HepG2 (cell line): ENCODE measurements around the gene DCTN2. TPM values are rescaled to one million over a fixed set of nuclear protein-coding genes. Genes with fewer than 3 reads are reported as not detected.

Experiments
- DMAP1 ChIP-seq: IDR thresholded peaks from 2 replicates; pipeline ENCODE4 v1.6.1; 2016
- FOXK1 ChIP-seq: sonication (generic); formaldehyde crosslinking; IDR thresholded peaks from 2 replicates; pipeline ENCODE4 v1.4.0; 2020; ENCODE audit warnings: low read depth, missing genetic modification reagents, borderline replicate concordance
- HDAC1 ChIP-seq: sonication (generic); formaldehyde crosslinking; IDR thresholded peaks from 2 replicates; pipeline ENCODE4 v1.5.1; 2020; ENCODE audit warnings: mild to moderate bottlenecking, missing genetic modification reagents
- HMGXB4 ChIP-seq, 2 experiments: sonication (generic) in 1 of 2; formaldehyde crosslinking in 1 of 2; IDR thresholded peaks; 2 replicates each; pipeline versions ENCODE4 v1.4.0 to v1.6.1; 2018 to 2020; ENCODE audit warnings: missing genetic modification reagents in 2 of 2, borderline replicate concordance in 1 of 2, low read depth in 1 of 2, mild to moderate bottlenecking in 1 of 2, missing biosample characterization in 1 of 2
- HOXA5 ChIP-seq: sonication (generic); formaldehyde crosslinking; IDR thresholded peaks from 2 replicates; pipeline ENCODE4 v1.4.0; 2020; ENCODE audit warnings: missing genetic modification reagents
- KAT2B ChIP-seq: fragments of 150-350 bp; IDR thresholded peaks from 2 replicates; pipeline ENCODE4 v1.6.1; 2014; ENCODE audit warnings: low read depth, low read length, borderline replicate concordance
- MIER3 ChIP-seq: IDR thresholded peaks from 2 replicates; pipeline ENCODE4 v1.6.1; 2016; ENCODE audit warnings: missing compliant biosample characterization, borderline replicate concordance
- RCOR2 ChIP-seq: IDR thresholded peaks from 2 replicates; pipeline ENCODE4 v1.6.1; 2016; ENCODE audit warnings: missing biosample characterization, missing genetic modification reagents
- RFX5 ChIP-seq: IDR thresholded peaks from 2 replicates; pipeline ENCODE4 v1.6.1; 2011; ENCODE audit warnings: low read depth, low read length, improper control_type of control experiment
- SATB2 ChIP-seq: sonication (generic); formaldehyde crosslinking; IDR thresholded peaks from 2 replicates; pipeline ENCODE4 v1.5.0; 2020; ENCODE audit warnings: missing genetic modification reagents
- THRA ChIP-seq: sonication (generic); formaldehyde crosslinking; IDR thresholded peaks from 2 replicates; pipeline ENCODE4 v1.4.0; 2020; ENCODE audit warnings: missing genetic modification reagents, borderline replicate concordance
- ZBTB7A ChIP-seq: sonication (generic); formaldehyde crosslinking; IDR thresholded peaks from 2 replicates; pipeline ENCODE4 v1.8.0; 2022; ENCODE audit warnings: mild to moderate bottlenecking, missing genetic modification reagents
- ZNF33A ChIP-seq: sonication (generic); formaldehyde crosslinking; IDR thresholded peaks from 2 replicates; pipeline ENCODE4 v1.5.1; 2020; ENCODE audit warnings: missing genetic modification reagents, mild to moderate bottlenecking, moderate library complexity, borderline replicate concordance
- ZNF703 ChIP-seq: sonication (generic); formaldehyde crosslinking; IDR thresholded peaks from 2 replicates; pipeline ENCODE4 v1.5.1; 2020; ENCODE audit warnings: missing genetic modification reagents, mild to moderate bottlenecking, moderate library complexity, borderline replicate concordance
- ZNF766 ChIP-seq: sonication (generic); formaldehyde crosslinking; IDR thresholded peaks from 2 replicates; pipeline ENCODE4 v1.5.0; 2020; ENCODE audit warnings: missing genetic modification reagents, borderline replicate concordance
- ZNF773 ChIP-seq: sonication (generic); formaldehyde crosslinking; IDR thresholded peaks from 2 replicates; pipeline ENCODE4 v1.4.0; 2020; ENCODE audit warnings: missing genetic modification reagents, borderline replicate concordance
- ZSCAN29 ChIP-seq: sonication (generic); formaldehyde crosslinking; conservative IDR thresholded peaks from 2 replicates; pipeline ENCODE4 v1.4.0; 2020; ENCODE audit warnings: mild to moderate bottlenecking, missing genetic modification reagents
- polyA plus RNA-seq, 8 experiments: library from polyadenylated mRNA; depleted of rRNA in 3 of 8; stranded (reverse) in 7 of 8; unstranded in 1 of 8; fragments of >200 nt; fragmentation: Illumina TruSeq in 4 of 8; extraction: Trizol in 4 of 8; gene quantifications; 2 replicates each; pipeline versions ENCODE4 v1.2.1 to v1.2.3, GENCODE V29; 2011 to 2016; ENCODE audit warnings: low read depth in 4 of 8, missing spikeins in 1 of 8, mixed read lengths in 1 of 8; ENCODE audit not compliant: insufficient read depth in 1 of 8
- total RNA-seq, 5 experiments: library from RNA; depleted of rRNA; stranded (reverse); fragments of >200 nt; fragmentation: Illumina TruSeq; extraction: Trizol; gene quantifications; 2 replicates each; pipeline ENCODE4 v1.2.3, GENCODE V29; 2016; ENCODE audit warnings: low read depth in 1 of 5
- TF ChIP-seq, protein P1 (sequence below): sonication (generic); formaldehyde crosslinking; IDR thresholded peaks from 2 replicates; pipeline ENCODE4 v1.5.1; 2020; ENCODE audit warnings: mild to moderate bottlenecking, moderate library complexity, missing genetic modification reagents
- TF ChIP-seq, protein P2 (sequence below): fragments of 450-650 bp; IDR thresholded peaks from 2 replicates; pipeline ENCODE4 v1.6.1; 2016

Gene DCTN2
- total and polyA plus RNA-seq, 2 of the 13 experiments (the other 11 are each of a cell fraction or from before 2014, with no cell fraction given) = 72.0 to 77.4 TPM

DNA sequence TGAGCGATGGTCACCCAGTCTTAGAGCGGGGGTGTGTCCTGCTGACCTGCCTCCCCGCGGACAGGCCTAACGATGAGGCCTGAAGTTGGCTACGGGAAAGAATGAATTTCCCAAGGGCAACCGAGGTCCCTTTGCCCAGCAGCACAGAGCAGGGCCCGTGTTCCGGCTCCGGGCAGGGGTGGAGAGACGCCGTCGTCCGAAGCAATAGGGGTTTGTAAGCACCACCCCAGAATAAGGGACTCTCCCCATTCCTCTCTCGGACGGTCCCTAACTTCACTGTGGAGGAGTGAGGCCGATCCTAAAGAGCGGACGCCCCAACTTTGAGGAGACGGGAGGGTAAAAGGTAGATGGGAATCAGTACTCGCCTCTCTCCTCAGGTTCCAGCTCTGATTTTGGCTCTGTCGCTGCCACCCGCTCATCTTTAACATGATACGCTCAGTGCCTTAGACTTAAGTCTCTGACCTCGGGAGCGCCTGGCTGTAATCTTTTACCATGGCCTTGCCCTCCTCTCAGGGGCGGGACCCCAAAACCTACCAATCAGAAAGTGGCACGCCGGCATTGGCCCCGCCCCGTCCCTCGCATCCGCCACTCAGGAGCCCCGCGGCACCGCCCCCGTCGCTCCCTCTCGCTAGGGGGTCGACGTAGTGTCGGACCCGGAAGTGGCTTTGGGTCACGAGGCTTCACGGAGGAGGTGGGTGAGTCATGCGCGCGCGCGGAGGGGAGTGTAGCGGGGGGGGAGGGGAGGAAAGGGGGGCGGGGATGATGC is 26.8 kb downstream of the DCTN2 start, which contains the start of gene DDIT3 (continued):
- TF ChIP-seq ZSCAN29 (CRISPR knock-in tag) = peak; percentile 82; the same call in 1 of the 2 replicates
- no peak for TF ChIP-seq FOXK1
- no peak; the same call in 1 of the 2 replicates for TF ChIP-seq HOXA5 (CRISPR knock-in tag)
- 0 out of 2 replicates have a peak, but pooled peaks have one; percentile 65 for TF ChIP-seq ZNF766 (CRISPR knock-in tag)
- no peak; the same call in 1 of the 2 replicates for TF ChIP-seq ZBTB7A
- TF ChIP-seq ZNF33A (CRISPR knock-in tag) = no peak
- peak; percentile 70; the same call in 1 of the 2 replicates for TF ChIP-seq HDAC1
- TF ChIP-seq, protein P1, sequence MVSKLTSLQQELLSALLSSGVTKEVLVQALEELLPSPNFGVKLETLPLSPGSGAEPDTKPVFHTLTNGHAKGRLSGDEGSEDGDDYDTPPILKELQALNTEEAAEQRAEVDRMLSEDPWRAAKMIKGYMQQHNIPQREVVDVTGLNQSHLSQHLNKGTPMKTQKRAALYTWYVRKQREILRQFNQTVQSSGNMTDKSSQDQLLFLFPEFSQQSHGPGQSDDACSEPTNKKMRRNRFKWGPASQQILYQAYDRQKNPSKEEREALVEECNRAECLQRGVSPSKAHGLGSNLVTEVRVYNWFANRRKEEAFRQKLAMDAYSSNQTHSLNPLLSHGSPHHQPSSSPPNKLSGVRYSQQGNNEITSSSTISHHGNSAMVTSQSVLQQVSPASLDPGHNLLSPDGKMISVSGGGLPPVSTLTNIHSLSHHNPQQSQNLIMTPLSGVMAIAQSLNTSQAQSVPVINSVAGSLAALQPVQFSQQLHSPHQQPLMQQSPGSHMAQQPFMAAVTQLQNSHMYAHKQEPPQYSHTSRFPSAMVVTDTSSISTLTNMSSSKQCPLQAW (CRISPR knock-in tag) = 0 out of 2 replicates have a peak, but pooled peaks have one; percentile 61
- no peak for TF ChIP-seq RCOR2 (CRISPR knock-in tag)
- 0 out of 2 replicates have a peak, but pooled peaks have one; percentile 53 for TF ChIP-seq SATB2 (CRISPR knock-in tag)
- no peak for TF ChIP-seq KAT2B
- TF ChIP-seq ZNF773 (CRISPR knock-in tag) = peak; percentile 87
- peak; percentile 57; the same call in 1 of the 2 replicates for TF ChIP-seq DMAP1 (CRISPR knock-in tag)
- TF ChIP-seq THRA (CRISPR knock-in tag) = peak; percentile 68
- TF ChIP-seq RFX5 = no peak
- TF ChIP-seq HMGXB4 (CRISPR knock-in tag; IDR thresholded peaks at IDR 0.05; ENCODE audit: borderline replicate concordance in 1 of 2, low read depth in 1 of 2) = peak in 1 of 2 experiments; percentile 84
- 0 out of 2 replicates have a peak, but pooled peaks have one; percentile 14 for TF ChIP-seq MIER3 (CRISPR knock-in tag)
- no peak for TF ChIP-seq ZNF703 (CRISPR knock-in tag)
- TF ChIP-seq, protein P2, sequence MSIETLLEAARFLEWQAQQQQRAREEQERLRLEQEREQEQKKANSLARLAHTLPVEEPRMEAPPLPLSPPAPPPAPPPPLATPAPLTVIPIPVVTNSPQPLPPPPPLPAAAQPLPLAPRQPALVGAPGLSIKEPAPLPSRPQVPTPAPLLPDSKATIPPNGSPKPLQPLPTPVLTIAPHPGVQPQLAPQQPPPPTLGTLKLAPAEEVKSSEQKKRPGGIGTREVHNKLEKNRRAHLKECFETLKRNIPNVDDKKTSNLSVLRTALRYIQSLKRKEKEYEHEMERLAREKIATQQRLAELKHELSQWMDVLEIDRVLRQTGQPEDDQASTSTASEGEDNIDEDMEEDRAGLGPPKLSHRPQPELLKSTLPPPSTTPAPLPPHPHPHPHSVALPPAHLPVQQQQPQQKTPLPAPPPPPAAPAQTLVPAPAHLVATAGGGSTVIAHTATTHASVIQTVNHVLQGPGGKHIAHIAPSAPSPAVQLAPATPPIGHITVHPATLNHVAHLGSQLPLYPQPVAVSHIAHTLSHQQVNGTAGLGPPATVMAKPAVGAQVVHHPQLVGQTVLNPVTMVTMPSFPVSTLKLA = peak; percentile 71
